Measurements from ENCODE around the gene GALNT17.

The GALNT17 gene

GRCh38 chr7:71227126-71227525 is 95.2 kb downstream of the GALNT17 start:
- no peak overlapping the region for H3K4me3 ChIP-seq (ENCODE audit: low read depth, low read length)
- no peak for TF ChIP-seq CTCF (IDR thresholded peaks at IDR 0.05; ENCODE audit: low read depth, low read length, missing control alignments)
- H3K27me3 ChIP-seq (replicated peaks) = no peaks in the 10 kb centered on the region
- H3K27ac ChIP-seq = no peak overlapping the region
- in situ Hi-C loops (cut with HindIII; ENCODE audit: low pct_ligation_motif_present, low sequenced_read_pairs) = no loop called here
- H3K36me3 ChIP-seq (replicated peaks) = no peaks in the 10 kb centered on the region
- DNase-seq = no peak

- no peak for DNase-seq
- TF ChIP-seq CTCF (IDR thresholded peaks at IDR 0.05; ENCODE audit: low read depth, low read length, missing control alignments) = no peak
- no peak overlapping the region for H3K4me3 ChIP-seq (ENCODE audit: low read depth, low read length)
- H3K36me3 ChIP-seq (replicated peaks) = no peaks in the 10 kb centered on the region
- H3K27me3 ChIP-seq (replicated peaks) = no peaks in the 10 kb centered on the region
- no peak overlapping the region for H3K27ac ChIP-seq
- in situ Hi-C loops (cut with HindIII; ENCODE audit: low pct_ligation_motif_present, low sequenced_read_pairs) = no loop called here
These were observed 97.2 kb downstream of the GALNT17 start for GRCh38 chr7:71229148-71229547.

DNA sequence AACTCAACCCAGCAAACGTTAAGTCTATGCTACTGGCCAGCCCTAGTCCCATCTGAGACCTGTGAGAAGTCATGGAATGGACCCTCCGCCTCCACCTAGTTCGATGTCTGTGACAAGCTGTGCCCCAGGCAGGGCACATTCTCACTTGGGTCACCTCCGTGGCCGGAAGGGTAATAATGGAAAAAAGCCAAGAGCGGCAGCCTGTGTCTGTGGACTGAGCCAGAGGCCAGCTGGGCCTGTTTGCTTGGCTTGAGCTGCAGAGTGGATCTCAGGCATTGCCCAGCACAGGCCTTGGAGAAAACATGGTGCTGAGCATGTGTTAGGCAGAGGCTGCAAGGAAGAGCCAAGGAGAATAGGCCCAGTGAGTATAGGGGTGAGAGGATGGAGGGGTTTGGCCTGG is 97.8 kb downstream of the GALNT17 start:
- H3K27me3 ChIP-seq (replicated peaks) = no peaks in the 10 kb centered on the region
- no peak overlapping the region for H3K27ac ChIP-seq
- no peaks in the 10 kb centered on the region for H3K36me3 ChIP-seq (replicated peaks)
- H3K4me3 ChIP-seq (ENCODE audit: low read depth, low read length) = no peak overlapping the region
- DNase-seq = no peak
- no peak for TF ChIP-seq CTCF (IDR thresholded peaks at IDR 0.05; ENCODE audit: low read depth, low read length, missing control alignments)
- in situ Hi-C loops (cut with HindIII; ENCODE audit: low pct_ligation_motif_present, low sequenced_read_pairs) = no loop called here

DNA sequence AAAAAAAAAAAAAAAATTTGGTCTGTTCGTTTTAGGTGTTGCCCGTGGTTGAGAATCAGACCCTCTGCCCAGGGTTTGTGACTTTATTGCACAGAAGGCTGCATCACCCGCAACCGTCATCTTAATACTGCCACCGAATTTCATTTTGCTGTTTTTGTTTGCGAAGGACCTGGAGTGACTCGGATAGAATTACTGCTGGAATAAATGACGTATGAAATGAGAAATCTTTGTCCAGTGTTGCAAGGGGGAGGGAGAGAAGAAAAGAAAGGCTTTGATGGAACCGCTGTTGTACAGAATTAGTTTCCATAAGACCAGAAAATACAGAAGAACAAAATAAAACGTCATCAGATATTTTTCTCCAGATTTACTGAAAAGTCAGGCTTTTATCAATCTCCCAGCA is 103.3 kb downstream of the GALNT17 start:
- no peak for DNase-seq

DNA sequence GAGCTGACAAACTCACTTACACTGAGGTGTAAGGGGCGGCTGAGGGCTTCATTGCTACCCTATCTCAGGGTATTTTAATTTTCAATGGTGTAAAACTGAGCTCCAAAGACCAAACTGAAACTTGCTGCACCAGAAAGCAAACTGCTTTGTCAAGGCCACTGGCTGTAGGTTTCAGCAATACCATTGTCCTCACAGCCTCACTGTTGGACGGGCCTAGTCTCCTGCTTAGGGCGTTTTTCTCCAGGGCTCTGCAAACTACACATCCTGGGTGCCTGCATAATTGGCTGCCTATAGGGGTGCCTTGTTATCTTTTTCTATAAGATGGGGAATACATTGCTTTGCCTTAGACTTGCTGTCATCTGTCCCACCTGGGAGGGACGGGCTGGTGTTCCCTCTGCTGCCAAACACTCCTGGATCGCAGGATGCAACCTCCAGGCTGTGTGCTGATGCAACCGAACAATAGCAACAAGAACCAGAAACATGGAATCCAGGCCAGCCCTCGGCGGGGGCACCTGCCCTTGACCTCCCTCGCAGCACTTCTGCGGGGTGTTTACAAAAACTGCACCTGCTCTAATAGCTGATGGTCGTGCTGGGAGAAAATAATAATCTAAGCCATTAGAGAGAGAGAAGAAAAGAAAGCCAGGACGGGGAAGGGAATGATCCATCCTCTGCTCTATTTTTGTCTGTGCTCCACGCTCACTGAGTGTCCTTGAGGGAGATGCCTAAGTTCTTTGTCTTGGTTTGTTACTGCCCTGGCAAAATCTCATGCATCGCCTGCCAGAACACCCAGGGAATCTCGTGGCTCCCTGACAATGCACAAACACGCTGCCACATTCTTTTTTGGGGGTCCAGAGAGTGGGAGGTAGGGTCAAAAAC is 104.5 kb downstream of the GALNT17 start:
- H3K27me3 ChIP-seq (replicated peaks) = no peaks in the 10 kb centered on the region
- no peak for TF ChIP-seq CTCF (IDR thresholded peaks at IDR 0.05; ENCODE audit: low read depth, low read length, missing control alignments)
- H3K27ac ChIP-seq = no peak overlapping the region
- no peak for DNase-seq
- H3K4me3 ChIP-seq (ENCODE audit: low read depth, low read length) = no peak overlapping the region
- in situ Hi-C loops (cut with HindIII; ENCODE audit: low pct_ligation_motif_present, low sequenced_read_pairs) = no loop called here
- H3K36me3 ChIP-seq (replicated peaks) = no peaks in the 10 kb centered on the region

More for the DNA sequence above, 103.3 kb downstream of the GALNT17 start:
- Histone ChIP-seq H3K36me3 (replicated peaks) (no peaks in the 10 kb centered on the region), H3K4me3 (ENCODE audit: low read depth, low read length) (no peak overlapping the region), H3K27me3 (replicated peaks) (no peaks in the 10 kb centered on the region), H3K27ac (no peak overlapping the region)
- in situ Hi-C loops (cut with HindIII; ENCODE audit: low pct_ligation_motif_present, low sequenced_read_pairs) = no loop called here
- TF ChIP-seq CTCF (IDR thresholded peaks at IDR 0.05; ENCODE audit: low read depth, low read length, missing control alignments) = no peak

DNA sequence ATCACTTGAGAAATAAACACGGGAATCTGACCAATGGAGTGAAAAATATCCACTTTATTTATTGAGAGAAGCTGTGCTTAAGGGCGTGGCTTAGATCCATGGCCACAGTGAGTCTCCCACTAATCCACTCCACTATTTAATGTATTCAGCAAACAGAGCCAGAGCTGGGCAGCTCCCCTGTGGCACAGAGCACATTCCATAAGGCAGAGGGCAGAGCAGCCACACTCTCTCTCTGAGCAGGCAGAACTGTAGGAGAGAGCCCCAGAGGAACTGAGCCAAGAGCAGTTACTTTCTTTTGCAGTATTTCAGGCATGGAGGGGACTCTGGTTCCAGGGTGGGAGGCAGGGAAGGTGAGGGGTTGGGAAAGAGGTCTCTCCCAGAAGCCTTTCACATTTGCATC is 106.0 kb downstream of the GALNT17 start:
- H3K36me3 ChIP-seq (replicated peaks) = no peaks in the 10 kb centered on the region
- no peak for DNase-seq
- no peak for TF ChIP-seq CTCF (IDR thresholded peaks at IDR 0.05; ENCODE audit: low read depth, low read length, missing control alignments)
- H3K27me3 ChIP-seq (replicated peaks) = no peaks in the 10 kb centered on the region
- in situ Hi-C loops (cut with HindIII; ENCODE audit: low pct_ligation_motif_present, low sequenced_read_pairs) = no loop called here
- H3K4me3 ChIP-seq (ENCODE audit: low read depth, low read length) = no peak overlapping the region
- no peak overlapping the region for H3K27ac ChIP-seq
